ENCODE data around the gene SH2B3. TPM values are rescaled to one million over a fixed set of nuclear protein-coding genes. Genes with fewer than 3 reads are reported as not detected.

The SH2B3 gene
- total and polyA plus RNA-seq, 8 donors: 2.5 to 21.7 (median 8.8) TPM

- Histone ChIP-seq H3K27me3 (no peaks in the 10 kb centered on the region), H3K27ac (no peak overlapping the region), H3K4me3 (no peak overlapping the region), H3K36me3 (peaks cover 20 to 55% (median 42%) of the 10 kb centered on the region in 4 donors), H3K9me3 (no peaks in the 10 kb centered on the region), H3K4me1 (peaks cover 0 to 20% (median 5%) of the 10 kb centered on the region in 4 donors)
- 87 to 93% (median 90%) methylated on average over 50 to 67 of the region's 67 CpGs for WGBS, 5 donors
- no peak for TF ChIP-seq POLR2AphosphoS5 (IDR thresholded peaks at IDR 0.05)
- TF ChIP-seq POLR2A (IDR thresholded peaks at IDR 0.05): no peak
- no peak for TF ChIP-seq EP300 (IDR thresholded peaks at IDR 0.05)
- no peak for TF ChIP-seq CTCF (IDR thresholded peaks at IDR 0.05)
- intact Hi-C loops (cut with DNase I; ENCODE audit: low total_unique reads): no loop called here
- no peak for DNase-seq
Measured at GRCh38 chr12:111417784-111418593, 12.3 kb downstream of the SH2B3 start.

DNA sequence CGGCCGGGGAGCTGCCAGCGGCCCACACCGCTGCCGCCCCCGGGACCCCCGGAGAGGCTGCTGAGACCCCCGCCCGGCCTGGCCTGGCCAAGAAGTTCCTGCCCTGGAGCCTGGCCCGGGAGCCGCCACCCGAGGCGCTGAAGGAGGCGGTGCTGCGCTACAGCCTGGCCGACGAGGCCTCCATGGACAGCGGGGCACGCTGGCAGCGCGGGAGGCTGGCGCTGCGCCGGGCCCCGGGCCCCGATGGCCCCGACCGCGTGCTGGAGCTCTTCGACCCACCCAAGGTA lies 12.8 kb downstream of the SH2B3 start:
- no peaks in the 10 kb centered on the region for H3K27me3 ChIP-seq
- DNase-seq: no peak
- 91 to 100% (median 93%) methylated on average over 15 to 30 of the region's 30 CpGs for WGBS, 5 donors

DNA sequence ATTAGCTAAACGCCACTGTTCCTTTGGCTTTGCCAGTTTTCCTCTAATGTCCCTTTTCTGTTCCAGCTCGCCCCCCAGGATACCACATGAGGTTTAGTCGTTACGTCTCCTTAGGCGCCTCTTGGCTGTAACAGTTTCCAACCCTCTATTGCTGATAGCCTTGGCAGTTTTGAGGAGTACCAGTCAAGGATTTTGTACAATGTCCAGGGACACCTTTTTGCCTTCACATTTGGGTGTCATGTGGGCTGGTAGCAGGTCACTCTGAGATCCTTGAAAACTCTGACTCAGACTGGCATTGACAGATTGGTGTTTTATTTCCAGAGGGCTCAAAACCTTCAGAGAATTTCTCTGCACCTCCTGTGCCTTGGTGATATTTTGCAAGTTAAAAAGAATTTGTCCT lies 14.1 kb downstream of the SH2B3 start:
- Histone ChIP-seq H3K9me3 (no peaks in the 10 kb centered on the region), H3K27me3 (no peaks in the 10 kb centered on the region), H3K36me3 (peaks cover 20 to 55% (median 42%) of the 10 kb centered on the region in 4 donors), H3K4me1 (peaks cover 0 to 14% (median 6%) of the 10 kb centered on the region in 4 donors), H3K4me3 (no peak overlapping the region), H3K27ac (no peak overlapping the region)
- DNase-seq: no peak
- no peak for TF ChIP-seq POLR2AphosphoS5 (IDR thresholded peaks at IDR 0.05)
- TF ChIP-seq EP300 (IDR thresholded peaks at IDR 0.05): no peak
- no peak for TF ChIP-seq CTCF (IDR thresholded peaks at IDR 0.05)
- no peak for TF ChIP-seq POLR2A (IDR thresholded peaks at IDR 0.05)
- 95 to 96% (median 95%) methylated on average over 5 of the region's 5 CpGs for WGBS, 5 donors
- intact Hi-C loops (cut with DNase I; ENCODE audit: low total_unique reads): no loop called here

More for the DNA sequence above, 12.8 kb downstream of the SH2B3 start:
- Histone ChIP-seq H3K4me1 (peaks cover 0 to 14% (median 2%) of the 10 kb centered on the region in 4 donors), H3K36me3 (peaks cover 20 to 55% (median 42%) of the 10 kb centered on the region in 4 donors), H3K9me3 (no peaks in the 10 kb centered on the region), H3K4me3 (no peak overlapping the region), H3K27ac (no peak overlapping the region)
- intact Hi-C loops (cut with DNase I; ENCODE audit: low total_unique reads): no loop called here
- TF ChIP-seq POLR2AphosphoS5 (IDR thresholded peaks at IDR 0.05) (no peak), EP300 (IDR thresholded peaks at IDR 0.05) (no peak), POLR2A (IDR thresholded peaks at IDR 0.05) (no peak), CTCF (IDR thresholded peaks at IDR 0.05) (no peak)

DNA sequence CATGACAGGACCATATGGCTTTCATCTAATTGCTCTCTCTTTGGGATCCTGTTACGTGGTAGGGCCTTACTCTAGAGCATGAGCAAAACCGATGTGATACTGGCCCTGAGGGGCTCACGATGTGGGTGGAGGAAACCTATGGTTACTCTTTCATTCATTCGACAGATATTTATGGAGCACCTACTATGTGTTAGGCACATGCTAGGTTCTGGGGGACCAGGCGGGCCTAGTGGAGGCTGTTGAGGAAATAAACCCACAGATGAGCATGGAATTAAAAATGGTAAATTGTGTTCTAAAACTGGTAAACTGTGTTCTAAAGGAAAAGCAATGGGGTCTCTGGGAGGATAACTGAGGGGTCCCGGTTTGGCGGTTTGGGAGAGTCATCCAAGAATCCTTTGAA lies 14.8 kb downstream of the SH2B3 start:
- H3K36me3 ChIP-seq: peaks cover 20 to 55% (median 42%) of the 10 kb centered on the region in 4 donors
- TF ChIP-seq CTCF (IDR thresholded peaks at IDR 0.05) (no peak), POLR2A (IDR thresholded peaks at IDR 0.05) (no peak), EP300 (IDR thresholded peaks at IDR 0.05) (no peak), POLR2AphosphoS5 (IDR thresholded peaks at IDR 0.05) (no peak)
- no peaks in the 10 kb centered on the region for H3K9me3 ChIP-seq
- H3K4me1 ChIP-seq: peaks cover 0 to 16% (median 11%) of the 10 kb centered on the region in 4 donors
- intact Hi-C loops (cut with DNase I; ENCODE audit: low total_unique reads): no loop called here
- H3K27ac ChIP-seq: no peak overlapping the region
- H3K4me3 ChIP-seq: no peak overlapping the region
- 89 to 93% (median 89%) methylated on average over 7 of the region's 7 CpGs for WGBS, 5 donors
- DNase-seq: no peak
- H3K27me3 ChIP-seq: no peaks in the 10 kb centered on the region
